Measurements from ENCODE around the gene CCDC91. TPM values are rescaled to one million over a fixed set of nuclear protein-coding genes. Genes with fewer than 3 reads are reported as not detected.
"Not testable (repeated sequence)": the region's sequence is repeated elsewhere in the genome, so short reads cannot be mapped to it uniquely, and the experiment has no call there.

Gene CCDC91
- total RNA-seq, 1 donor from 2014 or later = 76.6 TPM

- H3K27me3 ChIP-seq = no peaks in the 10 kb centered on the region
- H3K4me3 ChIP-seq = no peak overlapping the region
- intact Hi-C loops (cut with DNase I) = no loop called here
- H3K4me1 ChIP-seq = no peaks in the 10 kb centered on the region
- no peak overlapping the region for H3K27ac ChIP-seq
- TF ChIP-seq POLR2AphosphoS5 (IDR thresholded peaks at IDR 0.05; ENCODE audit: insufficient read depth in 1 of 2, low read depth in 1 of 2) (no peak), CTCF (IDR thresholded peaks at IDR 0.05) (no peak), POLR2A (IDR thresholded peaks at IDR 0.05) (no peak)
- DNase-seq (ENCODE audit: extremely low spot score in 2 of 2) = no peak
- H3K9me3 ChIP-seq = no peaks in the 10 kb centered on the region
- peaks cover 0 to 8% of the 10 kb centered on the region in 2 donors for H3K36me3 ChIP-seq
These were observed 130.1 kb downstream of the CCDC91 start for GRCh38 chr12:28320353-28320752.

- TF ChIP-seq CTCF (IDR thresholded peaks at IDR 0.05) (no peak), POLR2A (IDR thresholded peaks at IDR 0.05) (no peak), POLR2AphosphoS5 (IDR thresholded peaks at IDR 0.05; ENCODE audit: insufficient read depth in 1 of 2, low read depth in 1 of 2) (no peak)
- intact Hi-C loops (cut with DNase I) = no loop called here
These were observed 137.5 kb downstream of the CCDC91 start for GRCh38 chr12:28327722-28328121.

GRCh38 chr12:28328967-28329366 lies 138.7 kb downstream of the CCDC91 start:
- Histone ChIP-seq H3K4me3 (no peak overlapping the region), H3K27me3 (no peaks in the 10 kb centered on the region), H3K4me1 (no peaks in the 10 kb centered on the region), H3K27ac (no peak overlapping the region), H3K9me3 (no peaks in the 10 kb centered on the region), H3K36me3 (no peaks in the 10 kb centered on the region)
- TF ChIP-seq POLR2A (IDR thresholded peaks at IDR 0.05) = no peak
- no peak for TF ChIP-seq POLR2AphosphoS5 (IDR thresholded peaks at IDR 0.05; ENCODE audit: insufficient read depth in 1 of 2, low read depth in 1 of 2)
- TF ChIP-seq CTCF (IDR thresholded peaks at IDR 0.05) = no peak
- no peak for DNase-seq (ENCODE audit: extremely low spot score in 2 of 2)
- intact Hi-C loops (cut with DNase I) = no loop called here

More at GRCh38 chr12:28327722-28328121, 137.5 kb downstream of the CCDC91 start:
- Histone ChIP-seq H3K9me3 (no peaks in the 10 kb centered on the region), H3K36me3 (no peaks in the 10 kb centered on the region), H3K27me3 (no peaks in the 10 kb centered on the region), H3K4me1 (no peaks in the 10 kb centered on the region), H3K4me3 (no peak overlapping the region), H3K27ac (no peak overlapping the region)
- no peak for DNase-seq (ENCODE audit: extremely low spot score in 2 of 2)

GRCh38 chr12:28329727-28330126 lies 139.5 kb downstream of the CCDC91 start:
- H3K36me3 ChIP-seq; H3K27me3 ChIP-seq; H3K4me1 ChIP-seq; H3K27ac ChIP-seq; DNase-seq (ENCODE audit: extremely low spot score in 2 of 2); intact Hi-C loops (cut with DNase I); H3K9me3 ChIP-seq; H3K4me3 ChIP-seq: not testable (repeated sequence)

- H3K27ac ChIP-seq; H3K4me3 ChIP-seq; DNase-seq (ENCODE audit: extremely low spot score in 2 of 2); H3K27me3 ChIP-seq; H3K36me3 ChIP-seq; H3K9me3 ChIP-seq; intact Hi-C loops (cut with DNase I); H3K4me1 ChIP-seq: not testable (repeated sequence)
These were observed 140.0 kb downstream of the CCDC91 start for GRCh38 chr12:28330232-28330631.

- Histone ChIP-seq H3K27me3 (no peaks in the 10 kb centered on the region), H3K4me3 (no peak overlapping the region)
- intact Hi-C loops (cut with DNase I) = no loop called here
These were observed 140.9 kb downstream of the CCDC91 start for GRCh38 chr12:28331130-28331529.

More at GRCh38 chr12:28331130-28331529, 140.9 kb downstream of the CCDC91 start:
- TF ChIP-seq CTCF (IDR thresholded peaks at IDR 0.05) = no peak
- TF ChIP-seq POLR2AphosphoS5 (IDR thresholded peaks at IDR 0.05; ENCODE audit: insufficient read depth in 1 of 2, low read depth in 1 of 2) = no peak
- no peak for TF ChIP-seq POLR2A (IDR thresholded peaks at IDR 0.05)
- Histone ChIP-seq H3K36me3 (no peaks in the 10 kb centered on the region), H3K4me1 (no peaks in the 10 kb centered on the region), H3K9me3 (no peaks in the 10 kb centered on the region), H3K27ac (no peak overlapping the region)
- DNase-seq (ENCODE audit: extremely low spot score in 2 of 2) = no peak

All from vagina (tissue), 2 donors.